Mucosa of stomach (tissue), 1 donor: ENCODE results near the gene ZBTB37.

Experiments
- H3K27me3 ChIP-seq: one replicate; pipeline ENCODE4 v1.7.0; 2013; ENCODE audit warnings: mild to moderate bottlenecking, low read length; ENCODE audit not compliant: control insufficient read depth, insufficient read depth
- H3K36me3 ChIP-seq: one replicate; pipeline ENCODE4 v1.7.0; 2013; ENCODE audit warnings: low read length; ENCODE audit not compliant: control insufficient read depth, insufficient read depth
- H3K4me1 ChIP-seq: one replicate; pipeline ENCODE4 v1.7.0; 2013; ENCODE audit warnings: mild to moderate bottlenecking, low read length; ENCODE audit not compliant: control insufficient read depth, insufficient read depth
- H3K4me3 ChIP-seq: one replicate; pipeline ENCODE4 v1.7.0; 2013; ENCODE audit warnings: low read length
- H3K9ac ChIP-seq: one replicate; pipeline ENCODE4 v1.7.0; 2013; ENCODE audit warnings: mild to moderate bottlenecking, low read length, moderate library complexity
- H3K9me3 ChIP-seq: one replicate; pipeline ENCODE4 v1.7.0; 2013; ENCODE audit warnings: mild to moderate bottlenecking, low read length, moderate library complexity; ENCODE audit not compliant: control insufficient read depth
- donor health status: Pancreatic carcinoma.

Gene ZBTB37, protein sequence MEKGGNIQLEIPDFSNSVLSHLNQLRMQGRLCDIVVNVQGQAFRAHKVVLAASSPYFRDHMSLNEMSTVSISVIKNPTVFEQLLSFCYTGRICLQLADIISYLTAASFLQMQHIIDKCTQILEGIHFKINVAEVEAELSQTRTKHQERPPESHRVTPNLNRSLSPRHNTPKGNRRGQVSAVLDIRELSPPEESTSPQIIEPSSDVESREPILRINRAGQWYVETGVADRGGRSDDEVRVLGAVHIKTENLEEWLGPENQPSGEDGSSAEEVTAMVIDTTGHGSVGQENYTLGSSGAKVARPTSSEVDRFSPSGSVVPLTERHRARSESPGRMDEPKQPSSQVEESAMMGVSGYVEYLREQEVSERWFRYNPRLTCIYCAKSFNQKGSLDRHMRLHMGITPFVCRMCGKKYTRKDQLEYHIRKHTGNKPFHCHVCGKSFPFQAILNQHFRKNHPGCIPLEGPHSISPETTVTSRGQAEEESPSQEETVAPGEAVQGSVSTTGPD

GRCh38 chr1:173868266-173869020 lies at the start of gene ZBTB37:
Gene ZBTB37 (plus strand): TSS chr1:173868380. CDS start chr1:173870226, 1,846 bp downstream.
- Histone ChIP-seq H3K4me1 (peaks cover 17% of the 10 kb centered on the region), H3K9ac (peak within 1 kb of the TSS; percentile 83), H3K9me3 (no peaks in the 10 kb centered on the region), H3K36me3 (peaks cover 6% of the 10 kb centered on the region), H3K4me3 (peak within 1 kb of the TSS; percentile 40), H3K27me3 (no peaks in the 10 kb centered on the region)

DNA sequence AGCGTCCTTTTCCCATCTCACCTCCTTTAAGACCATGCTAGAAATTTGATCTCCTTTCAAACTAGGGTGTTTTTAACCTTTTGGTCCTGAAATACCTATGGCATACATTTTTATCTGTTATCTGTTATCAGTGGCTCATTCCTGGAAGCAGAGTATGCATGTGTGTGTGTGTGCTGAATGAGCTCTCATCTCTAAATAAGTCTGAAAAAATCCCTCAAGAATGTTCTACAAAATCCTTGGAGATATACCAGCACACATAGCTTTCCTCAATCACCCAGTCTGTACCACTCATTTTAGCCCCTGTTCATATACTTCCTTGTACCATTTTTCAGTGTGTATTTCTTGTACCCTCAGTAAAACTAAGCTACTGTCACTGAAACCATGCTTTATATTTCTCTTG lies 49.7 kb upstream of the ZBTB37 start:
- Histone ChIP-seq H3K9ac (no peak overlapping the region), H3K27me3 (no peaks in the 10 kb centered on the region), H3K4me3 (no peak overlapping the region), H3K9me3 (no peaks in the 10 kb centered on the region), H3K36me3 (no peaks in the 10 kb centered on the region), H3K4me1 (peaks cover 4% of the 10 kb centered on the region)

DNA sequence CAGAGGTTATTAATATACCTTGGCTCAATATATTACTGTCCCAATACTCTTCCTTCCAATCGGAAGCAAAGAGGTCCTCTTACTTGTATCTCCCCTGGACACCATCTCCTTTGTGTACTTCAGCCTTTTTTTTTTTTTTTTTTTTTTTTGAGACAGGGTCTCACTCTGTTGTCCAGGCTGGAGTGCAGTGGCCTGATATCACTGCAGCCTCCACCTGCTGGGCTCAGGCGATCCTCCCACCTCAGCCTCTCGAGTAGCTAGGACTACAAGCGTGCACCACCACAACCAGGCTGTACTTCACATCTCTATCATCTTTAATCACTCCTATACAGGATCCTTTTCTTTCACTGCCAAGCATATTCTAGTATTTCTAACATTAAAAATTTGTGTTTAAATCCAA lies 46.5 kb upstream of the ZBTB37 start:
- Histone ChIP-seq H3K36me3 (no peaks in the 10 kb centered on the region), H3K4me1 (peaks cover 8% of the 10 kb centered on the region), H3K27me3 (no peaks in the 10 kb centered on the region), H3K4me3 (no peak overlapping the region), H3K9ac (no peak overlapping the region), H3K9me3 (no peaks in the 10 kb centered on the region)

DNA sequence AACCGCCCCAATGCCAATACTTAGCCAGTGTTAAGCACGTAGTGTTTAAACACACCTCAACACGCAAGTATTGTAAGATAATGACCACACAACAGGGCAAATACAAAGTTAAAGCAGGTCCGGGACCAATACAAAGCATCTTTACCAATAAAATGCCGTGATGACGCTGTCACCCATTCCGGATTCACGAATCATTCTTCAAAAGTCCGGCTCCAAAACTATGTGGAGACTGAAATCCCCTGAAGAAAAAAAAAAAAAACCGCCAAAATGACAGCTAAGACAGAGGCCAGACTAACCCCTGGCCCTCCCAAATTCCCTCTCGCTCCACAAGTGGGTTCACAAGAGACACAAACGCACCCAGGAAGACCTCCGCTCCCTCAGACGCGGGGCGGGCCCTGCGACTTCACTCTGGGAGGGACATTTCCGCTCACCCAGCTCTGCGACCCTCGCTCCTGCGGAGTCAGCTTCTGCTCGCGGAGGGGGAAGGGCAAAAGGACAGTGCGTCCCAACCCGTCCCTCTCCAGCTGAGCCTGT lies 44.3 kb upstream of the ZBTB37 start:
- no peaks in the 10 kb centered on the region for H3K9me3 ChIP-seq
- peaks cover 8% of the 10 kb centered on the region for H3K4me1 ChIP-seq
- peak overlapping the region; percentile 53 for H3K4me3 ChIP-seq
- peak overlapping the region; percentile 75 for H3K9ac ChIP-seq
- no peaks in the 10 kb centered on the region for H3K27me3 ChIP-seq
- H3K36me3 ChIP-seq, result no peaks in the 10 kb centered on the region

- H3K4me1 ChIP-seq, result peaks cover 8% of the 10 kb centered on the region
- no peaks in the 10 kb centered on the region for H3K27me3 ChIP-seq
- no peaks in the 10 kb centered on the region for H3K9me3 ChIP-seq
- H3K9ac ChIP-seq, result peak within 1 kb of the TSS; percentile 75
- no peaks in the 10 kb centered on the region for H3K36me3 ChIP-seq
- H3K4me3 ChIP-seq, result peak within 1 kb of the TSS; percentile 53
Measured at GRCh38 chr1:173824315-173825081, 43.7 kb upstream of the ZBTB37 start, which contains the start of the genes CENPL and DARS2. Gene CENPL (minus strand): TSS chr1:173824883. CDS start chr1:173811299, 13,584 bp downstream. Gene DARS2 (plus strand): TSS chr1:173824673. CDS start chr1:173825230, 557 bp downstream.

DNA sequence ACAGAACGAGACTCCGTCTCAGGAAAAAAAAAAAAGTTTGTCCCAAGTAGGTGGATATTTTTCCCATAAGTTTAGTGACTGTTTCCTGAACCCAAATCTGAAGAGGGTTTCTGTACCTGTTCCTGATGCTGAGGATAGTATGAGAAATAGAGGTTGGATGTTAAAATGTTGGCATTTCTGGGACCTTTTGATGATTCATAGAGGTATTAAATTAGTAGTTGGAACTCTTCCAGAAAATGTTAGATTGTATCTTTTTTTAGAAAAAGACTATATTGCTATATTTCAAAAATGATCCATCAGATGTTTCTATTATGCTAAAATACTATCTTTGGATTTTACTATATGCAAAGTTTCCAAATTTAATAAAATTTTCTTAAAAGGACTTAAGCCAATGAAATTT lies 40.6 kb upstream of the ZBTB37 start:
- H3K4me1 ChIP-seq, result peaks cover 8% of the 10 kb centered on the region
- H3K9ac ChIP-seq, result no peak overlapping the region
- no peaks in the 10 kb centered on the region for H3K9me3 ChIP-seq
- H3K27me3 ChIP-seq, result no peaks in the 10 kb centered on the region
- no peaks in the 10 kb centered on the region for H3K36me3 ChIP-seq
- no peak overlapping the region for H3K4me3 ChIP-seq

DNA sequence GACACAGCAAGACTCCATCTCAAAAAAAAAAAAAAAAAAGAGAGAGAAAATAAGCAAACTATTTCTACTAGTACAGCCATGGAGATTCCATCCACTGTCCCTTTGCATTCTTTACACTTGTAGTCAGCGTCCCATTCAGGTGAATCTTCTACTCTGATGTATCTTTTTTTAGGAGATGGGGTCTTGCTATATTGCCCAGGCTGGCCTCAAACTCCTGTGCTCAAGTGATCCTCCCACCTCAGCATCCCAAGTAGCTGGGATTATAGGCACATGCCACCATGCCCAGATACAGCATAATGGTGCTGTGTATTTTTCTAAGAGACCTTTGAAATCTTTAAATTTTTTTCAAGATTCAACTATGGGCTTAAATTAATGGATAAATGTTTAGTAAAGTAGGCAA lies 35.4 kb upstream of the ZBTB37 start:
- Histone ChIP-seq H3K27me3 (no peaks in the 10 kb centered on the region), H3K4me1 (no peaks in the 10 kb centered on the region), H3K9ac (no peak overlapping the region), H3K36me3 (no peaks in the 10 kb centered on the region), H3K9me3 (no peaks in the 10 kb centered on the region), H3K4me3 (no peak overlapping the region)

- Histone ChIP-seq H3K27me3 (no peaks in the 10 kb centered on the region), H3K4me3 (no peak overlapping the region), H3K36me3 (no peaks in the 10 kb centered on the region), H3K4me1 (no peaks in the 10 kb centered on the region), H3K9me3 (no peaks in the 10 kb centered on the region), H3K9ac (no peak overlapping the region)
Measured at GRCh38 chr1:173852105-173852504, 16.1 kb upstream of the ZBTB37 start.

DNA sequence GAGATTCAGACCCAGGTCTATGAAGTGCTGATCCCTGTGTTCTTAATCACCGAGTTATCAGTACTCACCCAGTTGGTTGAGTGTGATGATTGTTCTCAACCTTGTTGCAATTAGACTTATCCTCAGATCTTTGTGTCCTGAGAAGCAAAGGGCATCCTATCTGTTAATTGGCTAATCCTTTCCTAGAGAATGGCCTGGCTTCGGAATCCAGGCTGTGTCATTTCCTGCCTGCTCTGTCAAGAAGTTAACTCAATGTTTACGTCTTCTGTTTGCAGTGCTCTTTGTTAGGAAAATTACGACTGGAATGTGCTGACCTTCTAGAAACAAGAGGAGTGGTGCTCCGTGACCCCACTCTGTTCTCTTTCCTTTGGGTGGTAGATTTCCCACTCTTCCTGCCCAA lies 15.1 kb upstream of the ZBTB37 start:
- no peaks in the 10 kb centered on the region for H3K36me3 ChIP-seq
- no peaks in the 10 kb centered on the region for H3K27me3 ChIP-seq
- no peak overlapping the region for H3K9ac ChIP-seq
- H3K9me3 ChIP-seq, result no peaks in the 10 kb centered on the region
- H3K4me1 ChIP-seq, result no peaks in the 10 kb centered on the region
- H3K4me3 ChIP-seq, result no peak overlapping the region

GRCh38 chr1:173856014-173856413 lies 12.2 kb upstream of the ZBTB37 start:
- H3K36me3 ChIP-seq, result no peaks in the 10 kb centered on the region
- no peak overlapping the region for H3K4me3 ChIP-seq
- H3K27me3 ChIP-seq, result no peaks in the 10 kb centered on the region
- no peaks in the 10 kb centered on the region for H3K9me3 ChIP-seq
- H3K9ac ChIP-seq, result no peak overlapping the region
- no peaks in the 10 kb centered on the region for H3K4me1 ChIP-seq

DNA sequence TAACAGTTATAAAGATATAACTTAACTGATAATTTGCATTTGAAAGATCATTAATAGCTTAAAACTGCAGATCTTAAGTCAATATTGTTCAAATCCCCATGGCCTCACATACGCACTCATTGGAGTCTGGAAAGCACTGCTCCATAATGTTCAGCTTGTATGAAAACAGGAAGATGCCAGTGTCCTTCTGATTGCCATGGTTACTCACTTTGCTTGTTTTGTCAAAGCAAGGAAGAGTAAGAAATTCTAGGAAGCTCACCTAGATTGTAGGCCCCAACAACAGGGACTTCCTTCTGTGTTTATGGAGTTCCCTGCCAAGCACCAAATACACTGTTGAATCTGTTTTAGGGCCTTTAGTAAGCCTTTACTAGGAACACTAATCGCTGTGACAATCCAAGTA lies 11.3 kb upstream of the ZBTB37 start:
- no peak overlapping the region for H3K4me3 ChIP-seq

More for the DNA sequence above, 11.3 kb upstream of the ZBTB37 start:
- no peaks in the 10 kb centered on the region for H3K27me3 ChIP-seq
- H3K9me3 ChIP-seq, result no peaks in the 10 kb centered on the region
- no peak overlapping the region for H3K9ac ChIP-seq
- no peaks in the 10 kb centered on the region for H3K4me1 ChIP-seq
- no peaks in the 10 kb centered on the region for H3K36me3 ChIP-seq
